Fibroblast of gingiva (primary cell): ENCODE results near the gene TSKS.

Experiments
- DNase-seq: peaks from one replicate; pipeline ENCODE4 v3.0.0-alpha.2; 2011; ENCODE audit warnings: low read depth

TSKS gene

DNA sequence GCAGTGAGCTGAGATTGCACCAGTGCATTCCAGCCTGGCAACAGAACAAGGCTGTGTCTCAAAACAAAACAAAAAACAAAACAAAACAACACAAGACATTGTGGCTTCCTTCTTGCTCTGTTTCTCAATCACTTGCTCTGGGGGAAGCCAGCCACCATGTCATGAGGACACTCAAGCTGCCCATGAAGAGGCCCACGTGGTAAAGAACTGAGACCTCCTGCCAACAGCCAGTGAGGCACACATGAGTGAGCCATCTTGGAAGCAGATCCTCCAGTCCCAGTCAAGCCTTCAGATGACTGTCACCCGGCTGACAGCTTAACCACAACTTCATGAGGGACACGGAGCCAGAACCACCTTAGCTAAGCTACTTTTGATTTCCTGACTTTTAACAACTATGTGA, 47.0 kb downstream of the TSKS start:
- no peak for DNase-seq

DNA sequence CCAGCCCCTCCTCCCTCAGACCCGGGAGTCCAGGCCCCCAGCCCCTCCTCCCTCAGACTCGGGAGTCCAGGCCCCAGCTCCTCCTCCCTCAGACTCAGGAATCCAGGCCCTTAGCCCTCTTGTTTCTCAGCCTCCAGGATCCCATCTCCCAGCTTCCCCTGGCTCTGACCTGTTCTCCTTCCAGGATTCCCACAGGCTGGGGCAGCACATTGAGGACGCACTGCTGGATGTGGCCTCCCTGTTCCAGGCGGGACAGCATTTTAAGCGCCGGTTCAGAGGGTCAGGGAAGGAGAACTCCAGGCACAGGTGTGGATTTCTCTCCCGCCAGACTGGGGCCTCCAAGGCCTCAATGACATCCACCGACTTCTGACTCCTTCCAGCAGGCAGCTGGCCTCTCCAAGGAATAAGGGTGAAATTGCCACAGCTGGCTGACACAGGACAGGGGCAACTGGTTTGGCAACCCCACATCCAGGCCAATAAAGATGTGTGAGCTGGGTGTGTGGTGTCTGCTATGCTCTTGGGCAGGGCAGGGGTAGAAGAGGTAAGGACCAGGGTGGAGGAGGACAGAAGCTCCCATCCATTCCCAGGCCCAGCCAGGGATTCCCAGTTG, 49.8 kb downstream of the TSKS start:
- no peak for DNase-seq

- DNase-seq, result peak; percentile 84
These were observed 50.7 kb downstream of the TSKS start for GRCh38 chr19:49712397-49712859.

GRCh38 chr19:49710372-49710951, 52.6 kb downstream of the TSKS start:
- peak; percentile 44 for DNase-seq

- no peak for DNase-seq
These were observed 57.2 kb downstream of the TSKS start for GRCh38 chr19:49705919-49706318.

- no peak for DNase-seq
These were observed 58.0 kb downstream of the TSKS start for GRCh38 chr19:49704888-49705642.

GRCh38 chr19:49701271-49701786, 61.8 kb downstream of the TSKS start:
- no peak for DNase-seq

DNA sequence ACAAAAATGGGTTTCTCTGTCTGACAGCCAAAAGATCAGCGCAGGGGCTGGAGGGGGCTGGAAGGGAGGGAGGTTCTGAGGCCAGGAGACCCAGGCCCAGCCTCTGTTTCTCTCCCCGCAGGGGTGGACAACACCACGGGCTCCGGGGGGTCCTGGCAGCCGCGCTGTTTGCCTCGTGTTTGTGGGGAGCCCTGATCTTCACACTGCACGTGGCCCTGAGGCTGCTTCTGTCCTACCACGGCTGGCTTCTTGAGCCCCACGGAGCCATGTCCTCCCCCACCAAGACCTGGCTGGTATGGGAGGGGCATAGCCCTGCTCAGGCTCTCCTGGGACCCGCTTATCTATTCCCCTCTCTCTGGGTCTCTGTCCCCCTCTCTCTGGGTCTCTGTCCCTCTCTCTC, 62.5 kb downstream of the TSKS start:
- DNase-seq, result no peak

DNA sequence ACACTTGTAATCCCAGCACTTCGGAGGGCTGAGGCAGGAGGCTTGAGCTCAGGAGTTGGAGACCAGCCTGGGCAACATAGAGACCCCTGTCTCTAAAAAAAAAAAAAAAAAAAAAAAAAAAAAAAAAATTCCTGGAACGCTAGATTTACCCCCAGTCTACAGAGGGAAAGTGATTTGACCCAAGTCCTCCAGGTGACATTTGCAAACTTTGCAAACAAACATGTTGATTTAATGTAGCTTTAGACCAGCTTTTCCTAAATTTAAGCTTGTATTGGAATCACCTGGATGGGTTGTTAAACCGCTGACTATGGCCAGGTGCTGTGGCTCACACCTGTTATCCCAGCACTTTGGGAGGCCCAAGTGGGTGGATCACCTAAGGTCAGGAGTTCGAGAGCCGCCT, 63.7 kb downstream of the TSKS start:
- DNase-seq, result no peak

GRCh38 chr19:49696865-49697264, 66.2 kb downstream of the TSKS start:
- no peak for DNase-seq

- no peak for DNase-seq
These were observed 67.0 kb downstream of the TSKS start for GRCh38 chr19:49696115-49696514.

- DNase-seq, result no peak
These were observed 71.0 kb downstream of the TSKS start for GRCh38 chr19:49692147-49692506.

GRCh38 chr19:49691243-49692146, 71.6 kb downstream of the TSKS start:
- DNase-seq, result peak; percentile 48

DNA sequence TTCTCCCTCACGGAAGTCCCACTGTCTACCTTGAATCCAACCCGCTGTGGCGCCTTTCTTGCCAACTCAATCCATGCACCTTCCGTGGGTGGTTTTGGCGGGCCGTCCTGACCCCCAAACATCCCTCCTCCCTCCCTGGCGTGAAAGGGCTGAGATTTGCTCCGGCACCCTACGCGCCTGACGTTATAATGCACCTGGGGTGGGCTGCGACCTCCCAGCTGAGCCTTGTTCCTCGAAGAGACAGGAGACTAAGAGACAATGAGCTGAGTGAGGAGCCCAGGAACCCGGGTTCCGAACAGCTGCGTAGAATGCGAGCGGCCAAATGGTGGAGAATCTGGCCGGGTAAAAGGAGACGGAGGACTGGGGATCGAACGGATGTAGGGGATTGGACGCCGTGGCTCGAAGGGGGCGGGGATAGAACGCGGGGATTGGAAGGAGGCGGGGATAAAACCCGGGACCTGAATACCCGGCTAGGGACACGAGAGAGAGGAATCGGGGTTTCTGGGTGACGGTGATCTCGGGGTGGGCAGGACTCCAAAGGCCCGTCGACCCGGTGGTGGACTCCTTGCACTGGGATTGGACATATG, 72.4 kb downstream of the TSKS start, which contains the start of gene CPT1C:
TSS of gene CPT1C (plus strand) at position 461 of the 587 bp plus-strand sequence. CDS start 1,137 bp downstream, outside the sequence.
- DNase-seq, result peak; percentile 63

GRCh38 chr19:49690079-49690655, 72.9 kb downstream of the TSKS start:
- DNase-seq, result no peak
